AG10803 (cell line): Measurements from ENCODE around the gene EPS15.

Source experiments
- DNase-seq: peaks from one replicate; pipeline ENCODE4 v3.0.0; 2010; ENCODE audit warnings: low read depth
- H3K4me3 ChIP-seq: 2 replicates; pipeline ENCODE4 v1.5.1; 2011; ENCODE audit warnings: mild to moderate bottlenecking, low read length, control low read depth
- TF ChIP-seq, protein P1 (sequence below): conservative IDR thresholded peaks from 2 replicates; pipeline ENCODE4 v1.5.1; 2011; ENCODE audit warnings: mild to moderate bottlenecking, low read length, control low read depth, inconsistent platforms

Gene EPS15

GRCh38 chr1:51425273-51425672, 93.8 kb downstream of the EPS15 start:
- no peak for DNase-seq
- TF ChIP-seq, protein P1, sequence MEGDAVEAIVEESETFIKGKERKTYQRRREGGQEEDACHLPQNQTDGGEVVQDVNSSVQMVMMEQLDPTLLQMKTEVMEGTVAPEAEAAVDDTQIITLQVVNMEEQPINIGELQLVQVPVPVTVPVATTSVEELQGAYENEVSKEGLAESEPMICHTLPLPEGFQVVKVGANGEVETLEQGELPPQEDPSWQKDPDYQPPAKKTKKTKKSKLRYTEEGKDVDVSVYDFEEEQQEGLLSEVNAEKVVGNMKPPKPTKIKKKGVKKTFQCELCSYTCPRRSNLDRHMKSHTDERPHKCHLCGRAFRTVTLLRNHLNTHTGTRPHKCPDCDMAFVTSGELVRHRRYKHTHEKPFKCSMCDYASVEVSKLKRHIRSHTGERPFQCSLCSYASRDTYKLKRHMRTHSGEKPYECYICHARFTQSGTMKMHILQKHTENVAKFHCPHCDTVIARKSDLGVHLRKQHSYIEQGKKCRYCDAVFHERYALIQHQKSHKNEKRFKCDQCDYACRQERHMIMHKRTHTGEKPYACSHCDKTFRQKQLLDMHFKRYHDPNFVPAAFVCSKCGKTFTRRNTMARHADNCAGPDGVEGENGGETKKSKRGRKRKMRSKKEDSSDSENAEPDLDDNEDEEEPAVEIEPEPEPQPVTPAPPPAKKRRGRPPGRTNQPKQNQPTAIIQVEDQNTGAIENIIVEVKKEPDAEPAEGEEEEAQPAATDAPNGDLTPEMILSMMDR: no peak
- no peak overlapping the region for H3K4me3 ChIP-seq

- DNase-seq: peak; percentile 40
- H3K4me3 ChIP-seq: no peak overlapping the region
- TF ChIP-seq, protein P1: no peak
These were observed 95.8 kb downstream of the EPS15 start for GRCh38 chr1:51423073-51423821.

- DNase-seq: no peak
- no peak overlapping the region for H3K4me3 ChIP-seq
- TF ChIP-seq, protein P1: no peak
These were observed 96.5 kb downstream of the EPS15 start for GRCh38 chr1:51422367-51423072.

GRCh38 chr1:51421964-51422363, 97.1 kb downstream of the EPS15 start:
- TF ChIP-seq, protein P1: no peak
- peak overlapping the region; percentile 11 for H3K4me3 ChIP-seq
- DNase-seq: peak; percentile 64

DNA sequence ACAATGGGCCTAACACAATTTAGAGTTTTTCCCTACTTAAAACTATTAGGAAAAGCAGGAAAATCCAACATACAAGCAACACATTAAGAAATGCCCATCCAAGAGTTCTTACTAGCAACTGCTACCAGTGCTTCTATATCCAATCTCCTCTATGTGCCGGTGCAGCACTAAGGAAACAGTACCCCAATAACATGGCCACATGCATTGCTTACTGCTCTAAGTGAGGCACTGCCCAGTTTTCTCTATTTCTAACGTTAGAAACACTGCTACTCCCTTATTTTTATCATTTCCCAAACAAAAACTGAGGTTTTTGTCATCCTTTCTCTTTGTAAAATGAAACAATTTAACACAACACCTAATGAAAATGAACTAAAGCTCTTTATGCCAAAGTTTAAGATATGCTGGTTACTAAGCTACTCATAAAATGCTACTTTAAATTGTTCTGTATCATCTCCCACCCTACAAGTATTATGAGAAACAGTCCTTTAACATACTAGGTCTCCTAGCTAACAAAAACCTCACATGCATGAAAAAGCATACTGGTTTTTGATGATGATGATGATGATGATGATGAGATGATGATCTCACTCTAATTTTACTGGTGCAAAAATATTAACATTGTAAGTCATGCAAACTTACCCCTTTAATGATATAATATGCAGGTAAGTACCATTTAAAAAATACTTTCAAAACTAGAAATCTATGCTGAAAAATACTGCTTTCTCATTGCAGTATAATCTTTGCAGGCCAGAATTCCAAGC, 98.0 kb downstream of the EPS15 start:
- no peak for DNase-seq
- TF ChIP-seq, protein P1: no peak
- no peak overlapping the region for H3K4me3 ChIP-seq

DNA sequence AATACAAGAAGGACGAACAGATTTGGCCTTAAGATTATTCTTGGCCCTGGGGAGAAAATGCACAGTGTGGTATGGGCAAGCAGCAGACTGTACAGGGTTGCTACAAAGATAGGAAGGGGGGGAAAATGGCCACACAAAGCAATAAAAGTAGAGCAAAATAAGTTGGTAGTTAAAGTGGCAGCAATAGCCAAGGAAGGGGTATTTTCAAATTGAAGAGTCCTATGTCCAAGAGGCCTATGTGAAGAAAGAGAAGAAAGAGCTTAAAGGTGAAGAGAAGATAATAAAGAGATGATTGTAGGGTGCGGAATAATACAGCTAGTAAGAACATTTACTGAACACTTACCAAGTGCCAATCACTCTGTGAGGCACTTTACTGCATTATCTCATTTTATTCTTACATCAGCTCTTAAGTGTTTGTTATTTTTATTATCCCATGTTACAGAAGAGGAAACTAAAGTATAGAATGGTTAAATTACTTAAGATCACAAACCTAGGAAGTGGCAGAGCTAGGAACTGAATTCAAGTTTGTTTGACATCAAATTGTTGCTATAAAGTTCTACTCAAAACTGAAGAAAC, 100.6 kb downstream of the EPS15 start:
- DNase-seq: no peak
- TF ChIP-seq, protein P1: no peak
- H3K4me3 ChIP-seq: no peak overlapping the region
